T-helper 1 cell treated with Interleukin-12 subunit alpha and Interleukin-12 subunit beta and Interleukin-4 antibody, amounts not matched to agents 30 ng/mL and 1 ng/mL, for 36 hours (primary cell): ENCODE measurements around the gene TMEM184B. TPM values are rescaled to one million over a fixed set of nuclear protein-coding genes. Genes with fewer than 3 reads are reported as not detected.

Experiments
- intact Hi-C: fragments of 100-400 bp; cut with micrococcal nuclease; formaldehyde crosslinking; loops from one replicate; pipeline ENCODE4 v1.15.1; 2024
- total RNA-seq: library from RNA; stranded (reverse); gene quantifications from 2 replicates; pipeline ENCODE4 v1.2.3, GENCODE V29; 2022

Gene TMEM184B
- total RNA-seq, 1 donor from 2014 or later = 45.9 TPM

DNA sequence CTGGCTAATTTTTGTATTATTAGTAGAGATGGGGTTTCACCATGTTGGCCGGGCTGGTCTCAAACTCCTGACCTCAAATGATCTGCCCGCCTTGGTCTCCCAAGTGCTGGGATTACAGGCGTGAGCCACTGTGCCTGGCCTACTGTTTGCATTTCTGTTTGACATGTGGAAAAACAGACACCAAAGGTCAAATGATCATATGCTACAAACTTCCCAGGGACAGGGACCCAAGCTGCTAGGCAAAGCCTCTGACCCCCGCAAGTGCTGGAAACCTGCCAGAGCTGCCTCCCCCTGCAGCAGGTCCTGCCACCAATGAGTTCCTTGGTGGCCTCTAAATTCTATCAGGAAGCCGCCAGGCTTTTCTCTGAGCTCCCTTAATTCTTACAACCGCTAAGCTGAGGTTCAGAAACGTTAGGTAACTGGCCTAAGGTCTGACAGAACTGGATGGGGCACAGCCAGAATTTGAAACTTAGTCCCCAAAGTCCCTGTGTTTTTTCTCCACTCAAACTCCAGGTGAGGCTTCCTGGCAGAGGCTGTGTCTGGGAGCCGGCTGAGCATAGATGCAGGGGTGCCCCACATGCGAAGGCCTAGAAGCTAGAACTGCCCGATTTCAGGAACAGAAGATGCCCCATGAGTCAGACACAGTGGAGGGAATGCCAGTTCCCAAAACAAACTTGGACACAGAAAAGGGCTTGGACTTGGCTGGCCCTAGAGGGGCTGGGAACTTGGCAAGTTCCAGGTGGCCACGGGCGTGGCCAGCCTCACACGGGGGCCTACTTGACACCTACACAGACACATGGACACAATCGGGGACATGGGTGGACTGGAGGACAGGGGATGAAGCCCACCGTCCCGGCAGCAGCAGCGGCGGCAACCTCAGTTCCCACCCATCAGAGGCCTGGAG is 37.1 kb upstream of the TMEM184B start:
- intact Hi-C loops = no loop called here

DNA sequence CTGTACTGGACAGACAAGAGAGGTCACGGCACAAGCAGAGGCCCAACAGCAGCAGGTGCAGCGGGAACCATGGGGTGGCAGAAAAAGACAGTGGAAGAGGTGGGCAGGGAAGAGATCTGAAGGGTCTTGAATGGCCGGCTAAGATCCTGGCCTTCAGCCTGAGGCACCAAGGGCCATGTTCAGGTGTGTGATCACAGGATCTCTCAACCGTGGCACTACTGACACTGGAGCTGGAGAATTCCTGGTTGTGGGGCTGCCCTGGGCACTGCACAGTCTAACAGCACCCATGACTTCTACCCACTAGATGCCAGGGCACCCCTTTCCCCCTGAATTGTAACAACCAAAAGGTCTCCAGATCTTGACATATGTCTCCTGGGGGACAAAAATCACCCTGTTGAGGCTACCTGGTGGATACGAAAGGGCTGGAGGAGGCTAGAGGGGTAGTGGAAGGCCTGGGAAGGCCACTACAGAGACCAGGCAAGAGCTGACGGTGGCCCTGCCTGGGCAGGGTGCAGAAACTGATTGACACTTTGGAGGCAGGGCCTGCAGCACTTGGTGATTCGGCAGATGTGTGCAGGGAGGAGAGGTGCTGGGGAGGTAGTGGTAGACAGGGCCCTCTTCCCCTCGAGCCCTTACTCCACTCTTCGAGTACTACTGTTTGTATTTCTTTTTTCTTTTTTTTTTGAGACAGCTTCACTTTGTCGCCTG is 36.1 kb upstream of the TMEM184B start:
- intact Hi-C loops = no loop called here

DNA sequence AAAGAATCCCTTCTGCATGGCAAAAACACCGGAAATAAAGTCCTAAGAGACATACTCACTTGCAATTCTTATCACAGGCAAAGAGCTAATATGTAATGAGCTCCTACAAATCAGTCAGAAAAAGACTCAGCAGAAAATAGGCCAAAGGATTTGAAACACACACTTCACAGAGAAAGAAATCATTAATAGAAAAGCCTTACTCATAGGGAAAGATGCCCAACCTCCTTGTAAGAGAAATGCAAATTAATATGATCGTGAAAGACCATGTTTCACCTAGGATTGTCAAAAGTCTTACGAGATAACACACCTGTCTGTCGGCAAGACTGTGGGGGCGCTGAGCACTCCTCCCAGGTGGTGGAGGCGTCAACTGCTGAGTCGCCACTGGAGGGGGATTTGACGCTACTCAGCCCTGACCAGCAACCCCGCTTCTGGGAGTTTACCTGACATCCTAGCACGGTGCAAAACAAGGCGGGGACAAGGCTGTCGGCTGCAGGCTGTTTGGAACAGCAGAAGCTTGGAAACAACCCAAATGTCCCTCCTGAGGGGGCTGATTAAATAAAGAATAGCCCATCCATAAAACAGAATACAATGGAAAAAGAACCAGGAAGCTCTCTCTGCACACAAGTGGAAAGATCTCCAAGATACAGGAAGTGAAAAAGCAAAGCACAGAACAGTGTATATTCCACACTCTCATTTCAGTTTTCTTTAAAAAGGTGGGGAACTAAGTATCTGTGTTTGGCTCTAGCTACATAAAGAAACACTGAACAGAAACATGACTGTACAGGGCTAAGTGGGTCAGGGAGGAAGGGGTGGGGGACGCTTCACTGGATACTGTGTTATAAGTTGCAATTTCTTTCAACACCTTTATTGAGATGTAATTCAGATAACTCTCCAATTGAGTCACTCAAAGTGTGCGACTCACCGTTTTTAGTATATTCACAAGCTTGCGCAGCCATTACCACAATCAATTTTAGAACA is 33.0 kb upstream of the TMEM184B start:
- intact Hi-C loops = no loop called here

DNA sequence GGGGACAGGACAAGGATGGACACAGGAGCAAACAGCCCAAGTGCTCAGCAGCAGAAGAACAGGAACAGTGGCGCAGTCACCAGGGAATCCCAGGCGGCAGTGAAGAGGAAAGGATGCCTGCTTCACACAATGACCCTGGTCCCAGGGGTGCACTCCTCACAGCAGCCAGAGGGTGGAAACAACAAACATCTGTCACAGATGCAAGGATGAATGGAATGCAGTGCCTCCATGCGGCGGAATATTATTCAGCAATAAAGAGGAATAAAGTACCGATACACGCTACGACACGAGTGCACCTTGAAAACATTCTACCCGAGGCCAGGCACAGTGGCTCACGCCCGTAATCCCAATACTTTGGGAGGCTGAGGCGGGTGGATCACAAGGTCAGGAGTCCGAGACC is 31.7 kb upstream of the TMEM184B start:
- intact Hi-C loops = no loop called here

DNA sequence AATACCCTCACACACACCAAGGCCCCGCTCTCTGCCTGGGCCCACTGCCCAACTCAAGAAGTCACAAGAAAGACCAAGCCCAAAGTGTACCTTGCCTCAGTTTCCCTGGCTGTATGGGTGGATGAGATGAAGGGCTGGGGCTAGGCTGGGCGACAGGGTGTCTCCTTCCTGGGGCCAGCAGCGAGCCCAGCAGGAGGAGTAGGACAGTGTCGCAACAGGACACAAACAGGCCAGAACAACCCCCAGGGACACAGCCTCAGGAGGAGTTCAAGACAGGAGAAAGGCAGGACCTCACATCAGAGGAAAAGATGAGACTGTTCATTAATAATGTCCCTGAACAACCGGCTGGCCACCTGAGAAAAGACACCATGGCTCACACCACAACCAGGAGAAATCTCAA is 31.2 kb upstream of the TMEM184B start:
- intact Hi-C loops = no loop called here

DNA sequence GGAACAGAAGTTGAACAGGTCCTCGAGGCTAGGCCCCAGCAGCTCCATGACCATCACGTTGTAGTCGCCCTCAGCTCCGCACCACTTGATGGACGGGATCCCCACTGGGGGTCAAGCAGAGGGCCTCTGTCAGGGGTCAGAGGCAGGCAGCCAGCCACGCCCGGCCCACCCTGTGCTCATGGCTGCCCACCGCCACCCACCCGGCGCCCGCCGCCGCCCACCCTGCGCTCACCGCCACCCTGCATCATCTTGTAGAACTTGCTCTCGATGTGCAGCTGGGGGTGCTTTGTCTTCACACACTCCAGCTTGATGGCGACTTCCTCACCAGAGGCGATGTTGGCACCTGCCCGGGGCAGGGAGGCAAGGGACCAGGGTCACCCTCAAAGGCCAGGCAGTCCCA is 30.1 kb upstream of the TMEM184B start:
- intact Hi-C loops = no loop called here

DNA sequence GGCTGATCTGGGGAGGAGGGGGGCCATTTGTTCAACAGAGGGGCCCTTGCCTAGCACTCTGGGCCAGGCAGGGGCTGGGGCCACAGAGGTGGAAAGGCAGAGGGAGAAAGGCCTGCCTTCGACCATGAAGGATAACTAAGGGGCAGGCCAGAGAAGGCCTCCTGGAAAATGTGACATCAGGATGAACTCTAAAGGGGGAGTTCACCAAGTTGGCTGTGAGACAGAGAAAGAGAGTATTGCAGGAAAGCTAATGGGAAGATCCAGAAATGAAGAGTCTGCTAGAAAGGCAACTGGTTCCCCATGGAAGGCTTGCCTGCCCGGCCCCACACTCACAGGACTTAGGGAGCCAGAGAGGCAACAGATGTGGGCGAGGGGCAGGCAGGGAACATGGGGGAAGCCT is 28.1 kb upstream of the TMEM184B start:
- intact Hi-C loops = no loop called here

DNA sequence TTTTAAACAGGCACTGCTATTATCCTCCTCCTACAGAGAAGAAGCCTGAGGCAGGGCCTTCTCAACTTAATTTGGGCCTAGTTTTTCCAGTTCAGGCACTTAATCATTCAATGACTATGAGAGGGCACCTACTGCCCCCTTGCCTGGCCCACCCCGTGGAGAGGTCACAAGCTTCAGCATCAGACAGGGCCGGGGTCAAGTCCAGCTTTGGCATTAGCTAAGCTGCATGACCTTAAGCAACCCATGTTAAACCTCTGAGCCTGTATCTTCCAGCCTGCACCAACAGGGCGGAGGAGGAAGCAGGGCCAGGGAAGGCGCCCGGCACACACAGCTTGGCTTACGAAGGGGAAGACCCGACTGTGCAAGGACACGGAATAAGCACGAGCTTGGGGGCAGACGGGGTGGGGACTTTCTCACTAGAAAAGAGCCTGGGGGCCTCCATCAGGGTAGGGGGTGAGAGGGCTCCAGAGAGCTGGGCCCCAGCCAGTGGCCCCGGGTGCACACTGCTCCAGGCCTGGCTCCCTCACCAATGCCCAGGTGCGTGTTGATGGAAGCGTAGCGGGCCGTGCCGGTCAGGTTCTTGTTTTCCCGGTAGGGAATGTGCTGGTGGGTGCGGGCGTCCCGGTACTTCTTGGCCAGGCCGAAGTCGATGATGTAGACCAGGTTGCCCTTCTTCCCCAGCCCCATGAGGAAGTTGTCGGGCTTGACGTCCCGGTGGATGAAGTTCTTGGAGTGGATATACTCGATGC is 27.6 kb upstream of the TMEM184B start:
- intact Hi-C loops = no loop called here

DNA sequence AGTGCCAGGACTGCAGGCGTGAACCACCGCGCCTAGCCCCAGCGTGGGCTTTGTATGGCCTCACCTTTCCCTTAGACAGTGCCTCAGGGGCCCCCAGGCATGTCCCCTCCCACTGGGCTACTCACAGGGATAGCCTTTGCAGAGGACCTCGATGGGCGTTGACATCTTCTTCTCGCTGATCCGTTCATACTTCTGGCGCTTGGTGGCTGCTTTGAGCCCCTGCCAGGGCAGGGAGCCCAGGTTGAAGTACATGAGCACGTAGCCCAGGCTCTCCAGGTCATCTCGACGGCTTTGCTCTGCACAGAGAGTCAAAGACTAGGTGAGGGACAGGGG is 26.9 kb upstream of the TMEM184B start:
- intact Hi-C loops = loop anchor here (2.0 kb wide), 1 partner anchor 53 kb away; no protein-coding TSS in a partner anchor

DNA sequence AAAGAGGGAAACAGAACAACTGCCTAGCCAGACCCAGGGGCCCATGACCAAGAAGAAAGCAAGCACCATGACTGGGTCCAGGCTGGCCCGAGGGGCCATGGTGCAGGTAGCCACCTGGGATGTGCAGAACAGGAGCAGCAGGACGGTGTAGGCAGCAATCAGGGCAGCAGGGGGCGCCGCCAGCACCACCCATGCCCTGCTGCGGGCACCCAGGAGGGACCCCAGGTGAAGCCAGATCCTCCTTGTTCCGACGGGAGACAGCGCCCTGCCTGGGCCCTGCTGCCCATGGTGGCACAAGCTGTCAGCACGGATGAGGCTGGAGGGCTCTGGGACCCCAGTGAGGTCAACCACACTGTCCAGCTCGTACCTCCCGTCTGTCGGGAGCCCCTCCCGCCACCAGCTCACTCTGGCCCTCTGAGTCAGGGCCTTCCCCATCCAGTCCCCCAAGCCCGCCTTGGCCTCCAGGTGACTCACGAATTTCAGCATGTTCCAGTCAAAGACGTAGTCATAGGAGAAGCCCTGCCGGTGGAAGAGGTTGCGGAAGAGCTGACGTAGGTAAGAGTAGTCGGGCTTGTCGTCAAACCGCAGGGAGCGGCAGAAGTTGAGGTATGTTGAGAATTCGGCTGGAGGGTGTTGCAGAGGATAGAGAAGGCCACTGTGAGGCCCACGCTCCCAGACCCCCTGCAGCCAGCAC is 25.6 kb upstream of the TMEM184B start:
- intact Hi-C loops = loop anchor here (2.0 kb wide), 1 partner anchor 54 kb away; no protein-coding TSS in a partner anchor

DNA sequence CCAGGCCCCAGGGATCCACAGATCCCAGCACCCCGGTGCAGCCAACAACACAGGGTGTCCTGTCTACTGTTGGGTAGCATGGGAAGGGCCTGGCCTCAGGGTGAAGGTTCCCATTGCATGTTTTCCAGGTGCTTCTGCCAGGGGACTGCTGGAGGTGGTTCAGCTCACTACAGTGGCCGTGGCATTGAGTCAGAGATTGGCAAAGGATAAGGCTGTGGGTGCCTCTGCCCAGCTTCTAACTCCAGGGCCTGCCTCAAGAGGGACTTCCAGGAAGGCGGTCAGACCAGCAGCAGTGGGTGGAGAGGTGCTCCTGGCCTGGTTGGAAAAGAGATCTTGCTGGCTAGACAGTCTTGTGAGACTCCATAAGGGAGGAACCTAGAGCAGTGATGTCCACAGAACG is 23.6 kb upstream of the TMEM184B start:
- intact Hi-C loops = no loop called here

DNA sequence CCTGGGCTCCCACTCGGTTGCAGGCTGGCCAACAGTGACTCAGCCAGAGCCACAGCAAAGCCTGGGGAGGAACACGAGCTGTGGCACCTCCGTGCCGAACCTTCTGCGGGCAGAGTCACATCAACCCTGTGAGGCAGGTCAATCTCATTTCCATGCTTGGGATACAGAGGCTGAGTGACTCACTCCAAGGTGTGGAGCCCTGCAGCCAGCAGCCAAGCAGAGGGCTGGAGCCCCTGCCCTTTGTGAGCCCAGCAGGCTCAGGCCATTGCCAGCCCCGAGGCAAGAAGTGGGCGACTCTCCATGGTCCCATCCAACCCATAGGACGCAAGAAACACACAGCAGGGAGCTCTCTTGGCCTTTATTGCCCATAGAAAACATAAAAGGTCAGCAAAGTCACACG is 23.1 kb upstream of the TMEM184B start:
- intact Hi-C loops = no loop called here

DNA sequence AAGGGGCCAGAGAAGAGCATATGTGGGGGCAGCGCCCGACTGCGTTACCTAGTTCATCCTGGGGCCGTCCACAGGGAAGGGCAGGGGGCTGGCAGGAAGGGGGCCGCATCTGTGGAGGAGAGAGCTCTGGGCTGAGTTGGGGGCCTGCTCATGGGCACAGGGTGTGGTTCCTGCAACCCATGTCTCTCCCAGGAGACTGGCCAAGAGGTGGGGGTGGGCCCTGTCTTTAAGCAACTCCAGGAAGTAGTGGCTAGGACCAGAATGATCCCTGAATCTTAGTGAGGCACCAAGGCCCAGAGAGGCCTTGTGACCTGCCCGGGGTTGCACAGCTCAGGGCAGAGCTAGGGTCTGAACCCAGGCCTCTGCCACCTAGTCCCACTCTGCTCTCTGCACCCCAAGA is 22.5 kb upstream of the TMEM184B start:
- intact Hi-C loops = no loop called here

DNA sequence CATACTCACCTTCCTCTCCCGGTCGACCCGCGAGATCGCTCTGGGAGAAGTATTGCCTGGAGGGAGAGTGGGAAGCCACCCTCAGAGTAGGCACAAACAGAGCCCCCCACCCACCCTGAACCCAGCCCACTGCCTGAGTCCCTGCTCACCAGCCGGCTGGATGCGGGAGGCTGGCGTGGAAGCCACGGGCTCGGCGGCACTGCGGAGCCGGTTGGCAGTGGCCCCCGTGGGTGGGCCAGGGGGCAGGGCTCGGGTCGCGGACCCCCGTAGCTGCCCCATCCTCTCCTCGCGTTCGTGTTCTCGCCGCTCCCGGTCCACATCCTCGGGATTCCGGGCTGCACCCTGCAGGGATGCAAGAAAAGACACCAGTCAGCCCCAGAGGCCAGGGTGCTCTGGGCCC is 21.4 kb upstream of the TMEM184B start:
- intact Hi-C loops = no loop called here

DNA sequence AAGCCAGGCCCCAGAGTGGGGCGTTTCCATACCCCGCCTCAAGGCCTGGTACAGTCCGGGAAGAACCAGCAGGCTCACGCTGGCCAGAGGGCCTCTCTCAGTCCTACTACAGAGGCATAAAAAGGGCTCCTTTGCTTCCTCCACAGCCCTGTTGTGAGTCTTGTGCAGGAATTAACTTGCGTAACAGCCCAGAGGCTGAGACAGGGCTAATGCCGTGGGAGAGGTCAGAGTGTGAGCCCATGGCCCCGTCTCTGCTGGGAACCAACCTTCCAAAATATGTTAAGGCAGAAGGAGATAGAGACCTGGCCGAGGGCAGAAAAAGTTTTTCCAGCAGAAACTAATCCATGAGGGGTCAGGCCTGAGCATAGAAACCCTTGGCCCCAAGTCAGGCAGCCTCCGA is 19.9 kb upstream of the TMEM184B start:
- intact Hi-C loops = no loop called here

DNA sequence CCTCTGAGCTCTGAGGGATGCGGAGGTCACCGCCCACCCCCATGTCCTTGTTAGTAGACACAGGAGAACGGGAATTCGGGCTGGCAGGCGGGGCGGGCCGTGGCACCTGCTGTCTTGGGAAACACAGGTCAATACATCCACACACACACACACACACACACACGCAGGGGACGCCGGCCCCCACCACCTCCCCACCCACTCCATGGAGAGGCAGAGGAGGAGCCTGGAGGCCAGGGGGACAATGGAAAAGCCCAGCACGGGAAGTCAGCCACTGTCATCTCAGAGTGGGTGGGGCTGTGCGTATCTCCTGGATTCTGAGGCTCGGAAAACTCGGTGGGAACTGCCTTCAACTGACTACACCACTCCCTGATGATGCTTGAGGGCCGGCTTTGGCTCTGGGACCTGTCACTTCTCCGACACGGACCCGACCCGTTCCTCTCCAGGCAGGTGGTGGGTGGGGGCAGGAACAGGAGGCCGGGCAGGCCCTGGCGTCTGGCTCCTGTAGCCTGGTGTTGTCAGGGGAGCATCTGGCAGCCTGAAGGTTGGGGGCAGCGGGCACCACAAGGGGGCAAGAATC is 18.5 kb upstream of the TMEM184B start:
- intact Hi-C loops = no loop called here

DNA sequence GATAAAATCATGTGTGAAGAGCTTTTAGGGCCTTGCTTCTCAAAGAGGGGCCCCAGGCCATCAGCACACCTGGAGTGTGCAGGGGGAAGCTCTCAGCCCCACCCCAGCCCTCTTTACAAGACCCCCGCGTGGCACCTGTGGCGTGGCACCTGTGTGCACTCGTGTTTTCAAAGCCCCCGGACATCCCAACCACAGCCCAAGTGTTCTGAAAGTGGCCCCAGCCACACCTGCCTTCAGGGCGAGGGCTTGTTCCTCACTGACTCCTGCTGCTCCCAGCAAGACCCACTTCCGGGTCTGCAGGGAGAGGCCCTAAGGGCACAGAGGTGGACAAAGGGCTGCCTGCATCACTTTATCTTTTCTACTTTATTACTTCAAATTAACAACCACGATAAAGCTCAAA is 17.5 kb upstream of the TMEM184B start:
- intact Hi-C loops = no loop called here

DNA sequence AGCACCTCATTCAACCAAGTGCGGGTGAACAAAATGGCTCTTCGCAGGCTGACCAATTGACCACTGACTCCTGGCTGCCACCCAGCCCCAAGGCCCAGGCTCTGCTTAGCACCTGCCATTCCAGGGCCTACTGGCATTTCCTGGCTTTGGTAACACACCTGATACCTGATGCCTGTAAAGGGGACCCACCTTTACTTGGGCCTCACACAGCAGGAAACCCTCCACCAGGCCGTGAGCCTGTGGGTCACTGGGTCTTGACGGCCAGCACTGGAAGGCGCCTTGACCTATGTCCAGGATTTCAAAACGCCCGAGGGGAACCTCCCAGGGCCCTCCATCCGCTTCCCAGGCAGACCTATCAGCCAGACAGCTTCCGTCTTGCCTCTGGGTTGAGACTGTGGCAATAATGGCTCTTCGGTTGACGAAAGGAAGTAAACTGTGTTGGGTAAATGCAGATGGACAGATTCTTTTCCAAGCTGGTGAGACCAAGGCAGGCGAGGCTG is 16.8 kb upstream of the TMEM184B start:
- intact Hi-C loops = no loop called here

DNA sequence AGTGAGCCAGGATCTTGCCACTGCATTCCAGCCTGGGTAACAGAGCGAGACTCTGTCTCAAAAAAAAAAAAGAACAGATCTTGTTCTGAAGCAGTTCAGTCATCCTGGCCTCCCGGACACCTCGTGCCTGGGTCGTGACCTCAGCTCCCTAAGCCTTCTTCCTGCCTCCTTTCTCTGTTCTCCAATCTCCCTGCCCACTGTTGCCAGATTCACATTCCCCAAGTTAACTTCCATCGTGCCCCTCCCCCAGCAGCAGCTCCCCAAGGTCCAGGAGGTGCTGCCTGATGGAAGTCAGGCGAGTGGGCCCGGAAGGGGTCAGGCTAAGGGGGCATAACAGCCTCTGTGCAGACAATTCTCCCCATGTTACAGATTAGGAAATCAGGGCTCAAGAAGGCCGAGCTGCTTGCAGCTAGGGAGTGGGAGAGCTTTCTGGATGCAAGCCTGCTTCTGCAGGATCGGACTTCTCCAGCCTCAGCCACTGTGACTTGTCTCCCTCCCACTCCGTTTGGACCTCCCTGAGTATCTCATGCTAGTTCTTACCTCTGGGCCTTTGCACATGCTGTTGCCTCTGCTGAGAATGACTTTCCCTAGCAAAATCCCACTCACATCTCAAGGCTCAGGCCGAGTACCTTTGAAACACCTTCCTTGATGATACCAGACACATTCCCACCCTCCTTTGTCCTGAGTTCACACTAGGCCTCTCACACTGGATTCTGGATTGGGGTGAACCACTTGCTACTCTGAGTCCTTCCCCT is 14.3 kb upstream of the TMEM184B start:
- intact Hi-C loops = no loop called here
